Measurements from ENCODE around the gene PFKP.

The PFKP gene

GRCh38 chr10:3108033-3108432, 40.7 kb downstream of the PFKP start:
- H3K4me3 ChIP-seq (ENCODE audit: low read depth, low read length): no peak overlapping the region
- no peak for DNase-seq (ENCODE audit: low read depth)
- TF ChIP-seq MYC (IDR thresholded peaks at IDR 0.05; ENCODE audit: low read depth, low read length): no peak
- TF ChIP-seq MAX (IDR thresholded peaks at IDR 0.05; ENCODE audit: low read depth, low read length): no peak
- no peak for TF ChIP-seq CTCF (IDR thresholded peaks at IDR 0.05; ENCODE audit: low read depth, low read length)

- no peak overlapping the region for H3K4me3 ChIP-seq (ENCODE audit: low read depth, low read length)
- no peak for DNase-seq (ENCODE audit: low read depth)
- TF ChIP-seq MAX (IDR thresholded peaks at IDR 0.05; ENCODE audit: low read depth, low read length) (no peak), CTCF (IDR thresholded peaks at IDR 0.05; ENCODE audit: low read depth, low read length) (no peak), MYC (IDR thresholded peaks at IDR 0.05; ENCODE audit: low read depth, low read length) (no peak), POLR2A (IDR thresholded peaks at IDR 0.05; ENCODE audit: extremely low read depth, insufficient read length) (no peak)
These were observed 41.3 kb downstream of the PFKP start for GRCh38 chr10:3108575-3109105.

- no peak overlapping the region for H3K4me3 ChIP-seq (ENCODE audit: low read depth, low read length)
- TF ChIP-seq POLR2A (IDR thresholded peaks at IDR 0.05; ENCODE audit: extremely low read depth, insufficient read length) (no peak), CTCF (IDR thresholded peaks at IDR 0.05; ENCODE audit: low read depth, low read length) (no peak), MAX (IDR thresholded peaks at IDR 0.05; ENCODE audit: low read depth, low read length) (no peak), MYC (IDR thresholded peaks at IDR 0.05; ENCODE audit: low read depth, low read length) (no peak)
- DNase-seq (ENCODE audit: low read depth): no peak
These were observed 41.8 kb downstream of the PFKP start for GRCh38 chr10:3109196-3109595.

GRCh38 chr10:3109633-3110032, 42.3 kb downstream of the PFKP start:
- H3K4me3 ChIP-seq (ENCODE audit: low read depth, low read length): no peak overlapping the region
- TF ChIP-seq MYC (IDR thresholded peaks at IDR 0.05; ENCODE audit: low read depth, low read length) (no peak), CTCF (IDR thresholded peaks at IDR 0.05; ENCODE audit: low read depth, low read length) (no peak), POLR2A (IDR thresholded peaks at IDR 0.05; ENCODE audit: extremely low read depth, insufficient read length) (no peak), MAX (IDR thresholded peaks at IDR 0.05; ENCODE audit: low read depth, low read length) (no peak)
- DNase-seq (ENCODE audit: low read depth): no peak

GRCh38 chr10:3110782-3111620, 43.7 kb downstream of the PFKP start:
- H3K4me3 ChIP-seq (ENCODE audit: low read depth, low read length): no peak overlapping the region
- DNase-seq (ENCODE audit: low read depth): no peak
- no peak for TF ChIP-seq MAX (IDR thresholded peaks at IDR 0.05; ENCODE audit: low read depth, low read length)
- no peak for TF ChIP-seq MYC (IDR thresholded peaks at IDR 0.05; ENCODE audit: low read depth, low read length)
- no peak for TF ChIP-seq CTCF (IDR thresholded peaks at IDR 0.05; ENCODE audit: low read depth, low read length)
- no peak for TF ChIP-seq POLR2A (IDR thresholded peaks at IDR 0.05; ENCODE audit: extremely low read depth, insufficient read length)

All from NB4 (cell line).